ENCODE results near the gene HLCS.

DNA sequence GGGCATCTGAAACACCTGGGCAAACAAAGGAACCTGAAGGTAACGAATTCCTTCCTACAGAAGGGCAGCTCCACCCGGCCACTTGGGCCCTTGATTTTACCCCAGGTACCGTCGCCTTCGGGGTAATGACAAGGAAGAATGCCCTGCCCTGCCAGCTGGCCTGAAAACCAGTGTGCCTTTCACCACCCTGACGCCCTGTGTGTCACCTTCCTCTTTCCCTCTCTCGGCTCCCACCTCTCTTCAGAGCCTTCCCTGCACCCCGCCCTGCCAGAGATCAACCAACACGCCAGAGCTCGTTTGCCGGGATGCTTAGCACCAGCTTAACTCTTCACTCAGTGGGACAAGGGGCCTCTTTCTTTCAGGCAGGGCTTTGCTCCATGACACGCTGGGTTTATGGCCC lies 181.5 kb downstream of the HLCS start:
- no peak for TF ChIP-seq POLR2A (IDR thresholded peaks at IDR 0.05)
- TF ChIP-seq, protein P1, sequence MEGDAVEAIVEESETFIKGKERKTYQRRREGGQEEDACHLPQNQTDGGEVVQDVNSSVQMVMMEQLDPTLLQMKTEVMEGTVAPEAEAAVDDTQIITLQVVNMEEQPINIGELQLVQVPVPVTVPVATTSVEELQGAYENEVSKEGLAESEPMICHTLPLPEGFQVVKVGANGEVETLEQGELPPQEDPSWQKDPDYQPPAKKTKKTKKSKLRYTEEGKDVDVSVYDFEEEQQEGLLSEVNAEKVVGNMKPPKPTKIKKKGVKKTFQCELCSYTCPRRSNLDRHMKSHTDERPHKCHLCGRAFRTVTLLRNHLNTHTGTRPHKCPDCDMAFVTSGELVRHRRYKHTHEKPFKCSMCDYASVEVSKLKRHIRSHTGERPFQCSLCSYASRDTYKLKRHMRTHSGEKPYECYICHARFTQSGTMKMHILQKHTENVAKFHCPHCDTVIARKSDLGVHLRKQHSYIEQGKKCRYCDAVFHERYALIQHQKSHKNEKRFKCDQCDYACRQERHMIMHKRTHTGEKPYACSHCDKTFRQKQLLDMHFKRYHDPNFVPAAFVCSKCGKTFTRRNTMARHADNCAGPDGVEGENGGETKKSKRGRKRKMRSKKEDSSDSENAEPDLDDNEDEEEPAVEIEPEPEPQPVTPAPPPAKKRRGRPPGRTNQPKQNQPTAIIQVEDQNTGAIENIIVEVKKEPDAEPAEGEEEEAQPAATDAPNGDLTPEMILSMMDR (IDR thresholded peaks at IDR 0.05), result no peak
- TF ChIP-seq POLR2AphosphoS5 (IDR thresholded peaks at IDR 0.05), result no peak

Measured in prostate gland (tissue), 2 donors.